Thymus (tissue), 11 donors: ENCODE results near the gene SNAPIN. TPM values are rescaled to one million over a fixed set of nuclear protein-coding genes. Genes with fewer than 3 reads are reported as not detected.
A peak's percentile ranks its signal among the peaks of the same experiment; 100 is the strongest.

ENCODE experiments used
- DNase-seq, 9 donors: peaks; one replicate each; pipeline ENCODE4 v3.0.0-alpha.2; 2013; ENCODE audit warnings: low spot score in 9 of 9, low read depth in 6 of 9, missing footprints in 1 of 9
- H3K27ac ChIP-seq, 2 donors: one replicate each; pipeline ENCODE4 v1.5.1; 2013; ENCODE audit warnings: control low read depth in 1 of 2, low read depth in 1 of 2, low read length in 1 of 2, mild to moderate bottlenecking in 1 of 2, moderate library complexity in 1 of 2
- H3K27me3 ChIP-seq, 2 donors: one replicate each; pipeline ENCODE4 v1.5.1; 2013; ENCODE audit warnings: low read length in 1 of 2; ENCODE audit not compliant: control insufficient read depth in 2 of 2, insufficient read depth in 1 of 2
- H3K36me3 ChIP-seq, 2 donors: one replicate each; pipeline ENCODE4 v1.5.1; 2013; ENCODE audit warnings: low read length in 1 of 2, mild to moderate bottlenecking in 1 of 2, moderate library complexity in 1 of 2; ENCODE audit not compliant: control insufficient read depth in 2 of 2, insufficient read depth in 2 of 2
- H3K4me1 ChIP-seq, 2 donors: one replicate each; pipeline ENCODE4 v1.5.1; 2013; ENCODE audit warnings: low read length in 2 of 2; ENCODE audit not compliant: control insufficient read depth in 2 of 2, insufficient read depth in 2 of 2
- H3K4me3 ChIP-seq, 2 donors: one replicate each; pipeline ENCODE4 v1.5.1; 2013; ENCODE audit warnings: low read length in 2 of 2, control low read depth in 1 of 2, mild to moderate bottlenecking in 1 of 2
- H3K9me3 ChIP-seq, 2 donors: one replicate each; pipeline ENCODE4 v1.5.1; 2013; ENCODE audit warnings: low read length in 1 of 2, mild to moderate bottlenecking in 1 of 2; ENCODE audit not compliant: control insufficient read depth in 2 of 2, insufficient read depth in 1 of 2
- WGBS: extraction: QIAGEN DNeasy Blood & Tissue Kit; methylation state at CpG from one replicate; pipeline ENCODE4 v1.1.7; 2013; 5-methylcytosine and 5-hydroxymethylcytosine counted together
- polyA plus RNA-seq: library from polyadenylated mRNA; stranded (reverse); fragments of 200-250 nt; gene quantifications from one replicate; pipeline ENCODE4 v1.2.3, GENCODE V29; 2013
- total RNA-seq: library from RNA; stranded (reverse); fragments of 120-200 nt; gene quantifications from one replicate; pipeline ENCODE4 v1.2.4, GENCODE V29; 2013
- donor health status: healthy.

SNAPIN gene
- total and polyA plus RNA-seq, 2 donors = 48.2 to 50.3 TPM

DNA sequence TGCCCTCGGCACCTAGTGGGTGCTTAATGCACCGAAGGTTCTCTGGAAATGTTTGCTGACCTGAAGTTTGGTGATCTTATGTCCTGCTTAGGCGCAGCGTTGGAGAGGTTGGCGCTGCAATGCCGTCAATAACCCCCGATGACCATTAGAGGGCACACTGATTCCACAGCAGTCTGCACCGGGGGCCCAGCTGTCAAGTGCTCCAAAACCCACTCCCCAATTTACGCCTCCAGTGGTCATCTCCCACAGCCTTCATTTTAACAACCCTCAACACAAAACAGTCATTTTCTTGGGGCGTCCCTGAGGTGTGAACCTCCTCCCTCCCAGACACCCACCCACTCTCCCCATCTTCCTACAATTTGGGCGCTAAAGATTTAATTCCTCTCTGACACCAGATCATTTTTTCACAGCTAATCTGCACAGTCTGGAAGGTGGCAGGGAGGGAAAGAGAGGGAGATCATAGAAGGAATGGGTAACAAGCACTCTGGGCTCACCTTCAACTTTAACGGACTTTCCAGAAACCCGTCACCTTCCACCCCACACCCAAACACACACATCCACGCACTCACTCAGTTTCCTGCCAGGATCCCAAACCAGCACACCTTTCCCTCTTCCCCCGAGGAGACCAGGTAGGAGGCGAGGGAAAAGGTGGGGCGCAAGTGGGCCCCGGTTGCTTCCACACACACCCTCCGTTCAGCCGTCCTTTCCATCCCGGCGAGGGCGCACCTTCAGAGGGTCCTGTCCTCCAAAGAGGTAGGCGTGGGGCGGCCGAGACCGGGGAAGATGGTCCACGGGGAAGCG is 19.4 kb downstream of the SNAPIN start:
- peak in 5 of 9 donors; percentile 27 to 63 (median 37) for DNase-seq
- Histone ChIP-seq H3K27me3 (peaks cover 42 to 60% of the 10 kb centered on the region in 2 donors), H3K27ac (no peak overlapping the region), H3K4me3 (peak overlapping the region; percentile 18 to 50), H3K9me3 (peaks cover 0 to 6% of the 10 kb centered on the region in 2 donors), H3K4me1 (peaks cover 16 to 23% of the 10 kb centered on the region in 2 donors), H3K36me3 (no peaks in the 10 kb centered on the region)
- 9% methylated on average over 29 of the region's 29 CpGs for WGBS

DNA sequence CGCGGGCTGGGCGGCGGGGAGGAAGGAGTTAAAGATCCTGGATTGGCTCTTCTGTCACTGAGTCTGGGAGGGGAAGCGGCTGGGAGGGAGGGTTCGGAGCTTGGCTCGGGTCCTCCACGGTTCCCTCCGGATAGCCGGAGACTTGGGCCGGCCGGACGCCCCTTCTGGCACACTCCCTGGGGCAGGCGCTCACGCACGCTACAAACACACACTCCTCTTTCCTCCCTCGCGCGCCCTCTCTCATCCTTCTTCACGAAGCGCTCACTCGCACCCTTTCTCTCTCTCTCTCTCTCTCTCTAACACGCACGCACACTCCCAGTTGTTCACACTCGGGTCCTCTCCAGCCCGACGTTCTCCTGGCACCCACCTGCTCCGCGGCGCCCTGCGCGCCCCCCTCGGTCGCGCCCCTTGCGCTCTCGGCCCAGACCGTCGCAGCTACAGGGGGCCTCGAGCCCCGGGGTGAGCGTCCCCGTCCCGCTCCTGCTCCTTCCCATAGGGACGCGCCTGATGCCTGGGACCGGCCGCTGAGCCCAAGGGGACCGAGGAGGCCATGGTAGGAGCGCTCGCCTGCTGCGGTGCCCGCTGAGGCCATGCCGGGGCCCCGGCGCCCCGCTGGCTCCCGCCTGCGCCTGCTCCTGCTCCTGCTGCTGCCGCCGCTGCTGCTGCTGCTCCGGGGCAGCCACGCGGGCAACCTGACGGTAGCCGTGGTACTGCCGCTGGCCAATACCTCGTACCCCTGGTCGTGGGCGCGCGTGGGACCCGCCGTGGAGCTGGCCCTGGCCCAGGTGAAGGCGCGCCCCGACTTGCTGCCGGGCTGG is 20.2 kb downstream of the SNAPIN start, which contains the start of gene NPR1:
TSS of gene NPR1 (plus strand) at position 170 of the 818 bp plus-strand sequence. CDS start at position 591, 421 bp downstream.
- H3K9me3 ChIP-seq = peaks cover 0 to 6% of the 10 kb centered on the region in 2 donors
- H3K4me3 ChIP-seq = peak within 1 kb of the TSS; percentile 27 to 50
- 1% methylated on average over 78 of the region's 78 CpGs for WGBS
- no peak within 1 kb of the TSS for H3K27ac ChIP-seq
- DNase-seq = peak in 1 of 9 donors; percentile 31
- peaks cover 42 to 68% of the 10 kb centered on the region in 2 donors for H3K27me3 ChIP-seq
- H3K4me1 ChIP-seq = peaks cover 16 to 23% of the 10 kb centered on the region in 2 donors
- H3K36me3 ChIP-seq = no peaks in the 10 kb centered on the region

DNA sequence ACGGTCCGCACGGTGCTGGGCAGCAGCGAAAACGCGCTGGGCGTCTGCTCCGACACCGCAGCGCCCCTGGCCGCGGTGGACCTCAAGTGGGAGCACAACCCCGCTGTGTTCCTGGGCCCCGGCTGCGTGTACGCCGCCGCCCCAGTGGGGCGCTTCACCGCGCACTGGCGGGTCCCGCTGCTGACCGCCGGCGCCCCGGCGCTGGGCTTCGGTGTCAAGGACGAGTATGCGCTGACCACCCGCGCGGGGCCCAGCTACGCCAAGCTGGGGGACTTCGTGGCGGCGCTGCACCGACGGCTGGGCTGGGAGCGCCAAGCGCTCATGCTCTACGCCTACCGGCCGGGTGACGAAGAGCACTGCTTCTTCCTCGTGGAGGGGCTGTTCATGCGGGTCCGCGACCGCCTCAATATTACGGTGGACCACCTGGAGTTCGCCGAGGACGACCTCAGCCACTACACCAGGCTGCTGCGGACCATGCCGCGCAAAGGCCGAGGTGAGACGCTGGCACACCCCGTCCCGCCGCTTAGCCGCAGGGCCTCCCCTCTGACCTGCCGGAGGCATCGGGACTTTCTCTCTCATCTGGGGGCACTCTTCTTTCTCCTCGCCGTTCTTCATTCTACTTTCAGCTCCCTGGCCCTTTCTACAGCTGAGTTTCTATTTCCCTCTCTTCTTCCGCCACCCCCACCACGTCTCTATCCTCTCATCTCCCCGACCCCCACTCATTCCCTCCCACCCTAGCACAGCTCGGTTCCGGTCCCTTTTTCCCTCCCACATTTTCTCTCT is 21.0 kb downstream of the SNAPIN start:
- Histone ChIP-seq H3K9me3 (peaks cover 0 to 6% of the 10 kb centered on the region in 2 donors), H3K4me3 (peak overlapping the region; percentile 27 to 50), H3K36me3 (no peaks in the 10 kb centered on the region), H3K27ac (no peak overlapping the region), H3K27me3 (peaks cover 42 to 72% of the 10 kb centered on the region in 2 donors), H3K4me1 (peaks cover 16 to 23% of the 10 kb centered on the region in 2 donors)
- peak in 1 of 9 donors; percentile 35 for DNase-seq
- WGBS = 3% methylated on average over 73 of the region's 73 CpGs

GRCh38 chr1:153680120-153680403 is 21.6 kb downstream of the SNAPIN start:
- peaks cover 42 to 78% of the 10 kb centered on the region in 2 donors for H3K27me3 ChIP-seq
- no peaks in the 10 kb centered on the region for H3K36me3 ChIP-seq
- no peak for DNase-seq
- peaks cover 0 to 6% of the 10 kb centered on the region in 2 donors for H3K9me3 ChIP-seq
- H3K4me1 ChIP-seq = peaks cover 16 to 23% of the 10 kb centered on the region in 2 donors
- no peak overlapping the region for H3K27ac ChIP-seq
- 45% methylated on average over 10 of the region's 10 CpGs for whole genome bisulfite sequencing
- H3K4me3 ChIP-seq = no peak overlapping the region

- Histone ChIP-seq H3K9me3 (peaks cover 0 to 6% of the 10 kb centered on the region in 2 donors), H3K27ac (no peak overlapping the region), H3K27me3 (peaks cover 41 to 90% of the 10 kb centered on the region in 2 donors), H3K4me1 (peaks cover 16 to 20% of the 10 kb centered on the region in 2 donors), H3K36me3 (no peaks in the 10 kb centered on the region), H3K4me3 (no peak overlapping the region)
- no peak for DNase-seq
- 97% methylated on average over 7 of the region's 7 CpGs for WGBS
These were observed 24.2 kb downstream of the SNAPIN start for GRCh38 chr1:153682730-153683129.

- H3K27me3 ChIP-seq = peaks cover 30 to 84% of the 10 kb centered on the region in 2 donors
- H3K27ac ChIP-seq = no peak overlapping the region
- WGBS = 90% methylated on average over 5 of the region's 5 CpGs
- H3K4me1 ChIP-seq = peaks cover 9 to 11% of the 10 kb centered on the region in 2 donors
- no peaks in the 10 kb centered on the region for H3K36me3 ChIP-seq
- H3K9me3 ChIP-seq = no peaks in the 10 kb centered on the region
- H3K4me3 ChIP-seq = no peak overlapping the region
- no peak for DNase-seq
These were observed 25.4 kb downstream of the SNAPIN start for GRCh38 chr1:153683854-153684253.

DNA sequence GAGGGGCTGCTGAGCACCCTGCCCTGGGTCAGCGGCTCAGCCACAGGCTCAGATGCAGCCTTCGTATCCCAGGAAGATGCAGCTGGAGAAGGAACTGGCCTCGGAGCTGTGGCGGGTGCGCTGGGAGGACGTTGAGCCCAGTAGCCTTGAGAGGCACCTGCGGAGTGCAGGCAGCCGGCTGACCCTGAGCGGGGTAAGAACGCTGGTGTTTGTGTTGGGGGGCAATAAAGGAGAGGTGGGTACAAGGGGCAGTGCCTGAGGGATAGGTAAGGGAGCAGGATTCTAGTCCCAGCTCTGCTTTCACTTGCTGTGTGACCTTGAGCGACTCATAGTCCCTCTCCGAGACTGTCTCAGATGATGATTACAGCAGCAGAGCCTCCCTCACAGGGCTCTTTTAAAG is 26.4 kb downstream of the SNAPIN start:
- H3K9me3 ChIP-seq = no peaks in the 10 kb centered on the region
- H3K36me3 ChIP-seq = no peaks in the 10 kb centered on the region
- no peak overlapping the region for H3K4me3 ChIP-seq
- no peak for DNase-seq
- peaks cover under 1 to 3% of the 10 kb centered on the region in 2 donors for H3K4me1 ChIP-seq
- H3K27me3 ChIP-seq = peaks cover 20 to 75% of the 10 kb centered on the region in 2 donors
- no peak overlapping the region for H3K27ac ChIP-seq
- 99% methylated on average over 12 of the region's 12 CpGs for WGBS

DNA sequence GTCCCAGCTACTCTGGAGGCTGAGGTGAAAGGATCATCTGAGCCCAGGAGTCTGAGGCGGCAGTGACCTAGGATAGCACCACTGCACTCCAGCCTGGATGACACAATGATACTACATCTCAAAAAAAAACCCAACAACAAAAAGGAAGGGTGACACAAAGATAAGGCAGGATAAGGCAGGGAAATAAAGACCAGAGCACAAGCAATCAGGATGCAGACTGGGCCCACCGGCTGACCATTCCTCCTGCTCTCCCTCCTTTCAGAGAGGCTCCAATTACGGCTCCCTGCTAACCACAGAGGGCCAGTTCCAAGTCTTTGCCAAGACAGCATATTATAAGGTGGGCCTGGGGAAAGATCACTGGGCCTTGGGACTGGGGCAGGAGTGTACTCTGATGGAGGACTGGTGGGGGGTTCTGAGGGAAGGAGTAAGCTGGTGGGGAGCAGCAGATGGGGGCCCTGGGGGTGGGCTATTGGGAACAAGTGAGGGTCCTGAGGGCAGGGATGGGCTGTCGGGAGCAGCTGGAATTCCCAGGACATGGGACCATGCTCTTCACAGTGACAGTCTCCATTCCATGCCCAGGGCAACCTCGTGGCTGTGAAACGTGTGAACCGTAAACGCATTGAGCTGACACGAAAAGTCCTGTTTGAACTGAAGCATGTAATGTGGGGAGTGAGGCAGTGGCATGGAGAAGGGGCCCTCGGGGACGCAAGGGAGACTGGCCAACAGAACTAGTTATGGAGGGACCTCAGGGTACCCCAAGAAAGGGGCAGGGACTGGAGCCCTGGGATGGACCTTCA is 27.2 kb downstream of the SNAPIN start:
- no peaks in the 10 kb centered on the region for H3K36me3 ChIP-seq
- no peak overlapping the region for H3K27ac ChIP-seq
- no peaks in the 10 kb centered on the region for H3K9me3 ChIP-seq
- H3K4me3 ChIP-seq = no peak overlapping the region
- peaks cover 0 to under 1% of the 10 kb centered on the region in 2 donors for H3K4me1 ChIP-seq
- no peak for DNase-seq
- 92% methylated on average over 11 of the region's 11 CpGs for whole genome bisulfite sequencing
- H3K27me3 ChIP-seq = peaks cover 12 to 66% of the 10 kb centered on the region in 2 donors
